Heart left ventricle (tissue), 16 donors: ENCODE results near the gene SPAG7. TPM values are rescaled to one million over a fixed set of nuclear protein-coding genes. Genes with fewer than 3 reads are reported as not detected.
A peak's percentile ranks its signal among the peaks of the same experiment; 100 is the strongest.

ENCODE experiments used
- ATAC-seq, 4 donors: fragments of 200-7000 bp; cut with Tn5 transposase; one replicate each; pipeline ENCODE4 v1.9.1; 2020 to 2022; ENCODE audit warnings: moderate library complexity in 4 of 4, mild to moderate bottlenecking in 3 of 4, moderate number of reproducible peaks in 1 of 4
- DNase-seq, 5 donors: peaks; one replicate each; pipeline ENCODE4 v3.0.0-alpha.2; 2020
- H3K27ac ChIP-seq, 12 donors: fragments of 200-600 bp; sonication (generic) in 4 of 12; one replicate each; pipeline versions ENCODE4 v1.5.0 to v1.8.0; 2016 to 2022; ENCODE audit warnings: mild to moderate bottlenecking in 2 of 12
- H3K27me3 ChIP-seq, 9 donors: fragments of 200-600 bp; sonication (generic) in 2 of 9; one replicate each; pipeline versions ENCODE4 v1.5.1 to v1.8.0; 2016 to 2022; ENCODE audit warnings: mild to moderate bottlenecking in 3 of 9
- H3K36me3 ChIP-seq, 9 donors: fragments of 200-600 bp; sonication (generic) in 2 of 9; one replicate each; pipeline versions ENCODE4 v1.5.0 to v1.8.0; 2018 to 2022; ENCODE audit warnings: mild to moderate bottlenecking in 2 of 9
- H3K4me1 ChIP-seq, 12 donors: fragments of 200-600 bp; sonication (generic) in 4 of 12; one replicate each; pipeline versions ENCODE4 v1.5.0 to v1.8.0; 2016 to 2022; ENCODE audit warnings: mild to moderate bottlenecking in 3 of 12
- H3K4me3 ChIP-seq, 12 donors: fragments of 200-600 bp; sonication (generic) in 4 of 12; one replicate each; pipeline versions ENCODE4 v1.5.0 to v1.8.0; 2017 to 2022; ENCODE audit warnings: mild to moderate bottlenecking in 9 of 12, moderate library complexity in 4 of 12
- H3K9me3 ChIP-seq, 12 donors: fragments of 200-600 bp; sonication (generic) in 4 of 12; one replicate each; pipeline versions ENCODE4 v1.5.0 to v1.8.0; 2016 to 2022; ENCODE audit warnings: mild to moderate bottlenecking in 1 of 12
- POLR2A ChIP-seq, 2 donors: fragments of 450-650 bp; IDR thresholded peaks; one replicate each; pipeline ENCODE4 v1.6.1; 2017; ENCODE audit warnings: antibody characterized with exemption in 2 of 2, mild to moderate bottlenecking in 2 of 2, moderate library complexity in 2 of 2
- WGBS, 4 donors: extraction: QIAGEN DNeasy Blood & Tissue Kit in 2 of 4; methylation state at CpG; one replicate each; pipeline versions ENCODE4 v1.1.5 to v1.1.7; 2013 to 2018; 5-methylcytosine and 5-hydroxymethylcytosine counted together
- intact Hi-C, 10 donors: fragments of 100-400 bp; cut with DNase I; formaldehyde crosslinking; loops; one replicate each; pipeline versions ENCODE4 v1.11.1 to v1.14.2; 2022
- polyA plus RNA-seq, 2 donors: library from polyadenylated mRNA; stranded (reverse); fragments of 200-250 nt; gene quantifications; one replicate each; pipeline ENCODE4 v1.2.3, GENCODE V29; 2013
- total RNA-seq, 9 donors: library from RNA; depleted of rRNA in 2 of 9; stranded (reverse); fragments of >200 nt in 2 of 9; fragmentation: NEBNext Ultra II Directional in 3 of 9; extraction: Animal tissue kit (Norgen Biotek cat#: 25700) in 3 of 9; gene quantifications; one replicate each; pipeline versions ENCODE4 v1.1.0 to v1.2.4, GENCODE V29; 2016 to 2023
- TF ChIP-seq, protein P1 (sequence below), 12 donors: fragments of 200-600 bp; sonication (generic) in 4 of 12; IDR thresholded peaks; one replicate each; pipeline versions ENCODE4 v1.5.0 to v1.8.0; 2018 to 2022; ENCODE audit warnings: antibody characterized with exemption in 12 of 12, mild to moderate bottlenecking in 5 of 12
- donor health status: ischemic (EF 13 %, LVEDD 7.1; RV severe dilation, severe dysfunction).
- donor health status: healthy with polysubstance abuse.
- donor health status: DM: no; HTN: yes; CAD: no.
- donor health status: DM: no; HTN: no; CAD: no.
- donor health status: ischemic (EF 25% LVEDD 6.9; RV normal size, moderate dysfunction).
- donor health status: ischemic (EF 25% LVEDD 5.7; RV mildly dilated, moderate dysfunction).
- donor health status: healthy.
- donor health status: DM: yes; HTN: yes; CAD: no.
- donor health status: ischemic (EF 35%, LVEDD 5.7; RV mildly dilated, moderate dysfunction).
- donor health status: nonischemic (EF 11% LVEDD 7.7; RV severe dilation, severe dysfunction).
- donor health status: DM: yes; HTN: yes; CAD: no.
- donor health status: PGD.
- donor health status: ischemic (EF 29% LVEDD 5.4; RV normal size, mild dysfunction).
- donor health status: nonischemic (EF 23%, LVEDD 6.1; RV moderate dilation, normal function).

The SPAG7 gene
- total and polyA plus RNA-seq, 11 donors, result 88.7 to 192 (median 125) TPM

DNA sequence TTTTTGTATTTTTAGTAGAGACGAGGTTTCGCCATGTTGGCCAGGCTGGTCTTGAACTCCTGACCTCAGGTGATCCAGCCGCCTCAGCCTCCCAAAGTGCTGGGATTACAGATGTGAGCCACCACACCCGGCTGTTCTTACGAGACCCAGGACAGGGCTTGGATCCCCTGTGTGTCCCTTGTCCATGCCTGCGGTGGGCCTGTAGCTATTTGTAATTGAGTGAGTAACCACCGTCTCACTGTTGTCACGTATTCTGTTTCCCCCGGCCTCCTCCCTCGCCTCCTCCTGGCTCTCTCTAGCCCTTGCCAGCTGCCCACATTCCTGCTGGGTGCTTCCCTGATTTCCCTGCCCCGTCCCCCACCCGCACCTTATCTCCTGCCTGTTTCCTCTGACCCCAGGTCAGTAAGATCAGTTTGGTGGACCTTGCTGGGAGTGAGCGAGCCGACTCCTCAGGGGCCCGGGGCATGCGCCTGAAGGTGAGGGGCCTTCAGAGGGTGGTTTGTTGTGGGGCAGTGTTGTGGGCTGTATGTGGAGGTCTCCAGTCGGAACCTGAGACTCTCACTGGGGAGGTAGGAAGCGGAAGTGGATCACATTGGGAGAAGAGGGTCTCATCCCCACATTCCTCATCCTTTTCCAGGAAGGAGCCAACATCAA is 35.7 kb upstream of the SPAG7 start:
- peak overlapping the region in 1 of 12 donors; percentile 0 for H3K27ac ChIP-seq
- no peaks in the 10 kb centered on the region for H3K9me3 ChIP-seq
- DNase-seq (peak in 1 of 5 donors; percentile 44), ATAC-seq (no peak)
- intact Hi-C loops, result no loop called here
- TF ChIP-seq, protein P1, sequence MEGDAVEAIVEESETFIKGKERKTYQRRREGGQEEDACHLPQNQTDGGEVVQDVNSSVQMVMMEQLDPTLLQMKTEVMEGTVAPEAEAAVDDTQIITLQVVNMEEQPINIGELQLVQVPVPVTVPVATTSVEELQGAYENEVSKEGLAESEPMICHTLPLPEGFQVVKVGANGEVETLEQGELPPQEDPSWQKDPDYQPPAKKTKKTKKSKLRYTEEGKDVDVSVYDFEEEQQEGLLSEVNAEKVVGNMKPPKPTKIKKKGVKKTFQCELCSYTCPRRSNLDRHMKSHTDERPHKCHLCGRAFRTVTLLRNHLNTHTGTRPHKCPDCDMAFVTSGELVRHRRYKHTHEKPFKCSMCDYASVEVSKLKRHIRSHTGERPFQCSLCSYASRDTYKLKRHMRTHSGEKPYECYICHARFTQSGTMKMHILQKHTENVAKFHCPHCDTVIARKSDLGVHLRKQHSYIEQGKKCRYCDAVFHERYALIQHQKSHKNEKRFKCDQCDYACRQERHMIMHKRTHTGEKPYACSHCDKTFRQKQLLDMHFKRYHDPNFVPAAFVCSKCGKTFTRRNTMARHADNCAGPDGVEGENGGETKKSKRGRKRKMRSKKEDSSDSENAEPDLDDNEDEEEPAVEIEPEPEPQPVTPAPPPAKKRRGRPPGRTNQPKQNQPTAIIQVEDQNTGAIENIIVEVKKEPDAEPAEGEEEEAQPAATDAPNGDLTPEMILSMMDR (IDR thresholded peaks at IDR 0.05), result no peak
- TF ChIP-seq POLR2A (IDR thresholded peaks at IDR 0.05), result no peak
- peaks cover 0 to 34% (median 24%) of the 10 kb centered on the region in 12 donors for H3K4me1 ChIP-seq
- no peaks in the 10 kb centered on the region for H3K27me3 ChIP-seq
- WGBS, 4 donors, result 80 to 87% (median 83%) methylated on average over 18 of the region's 18 CpGs
- H3K36me3 ChIP-seq, result peaks cover 8 to 77% (median 75%) of the 10 kb centered on the region in 9 donors
- H3K4me3 ChIP-seq, result no peak overlapping the region

DNA sequence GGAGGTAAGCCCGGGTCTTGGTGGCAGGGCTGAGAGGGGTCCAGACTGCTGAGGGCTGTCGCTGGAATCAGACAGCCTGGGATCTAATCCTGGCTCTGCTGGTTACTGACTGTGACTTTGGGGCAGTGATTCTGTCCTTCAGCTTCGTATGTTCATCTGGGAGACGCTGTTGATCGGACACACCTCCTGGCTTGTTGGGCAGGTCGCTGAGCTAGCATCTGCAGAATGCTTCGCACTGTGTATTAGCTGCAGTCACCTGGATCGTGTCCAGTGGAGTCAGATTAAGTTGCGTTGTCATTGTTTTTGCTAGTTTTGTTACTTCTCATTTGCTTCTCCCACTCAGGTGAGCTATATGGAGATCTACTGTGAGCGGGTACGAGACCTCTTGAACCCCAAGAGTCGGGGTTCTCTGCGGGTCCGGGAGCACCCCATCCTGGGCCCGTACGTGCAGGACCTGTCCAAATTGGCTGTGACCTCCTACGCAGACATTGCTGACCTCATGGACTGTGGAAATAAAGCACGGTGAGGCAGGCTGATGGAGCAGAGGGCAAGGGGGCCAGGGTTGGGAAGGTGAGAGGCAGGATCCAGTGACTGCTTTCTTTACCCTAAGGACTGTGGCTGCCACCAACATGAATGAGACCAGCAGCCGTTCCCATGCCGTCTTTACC is 34.6 kb upstream of the SPAG7 start:
- H3K9me3 ChIP-seq, result no peaks in the 10 kb centered on the region
- 75 to 91% (median 86%) methylated on average over 19 to 20 of the region's 20 CpGs for WGBS, 4 donors
- peak overlapping the region in 1 of 12 donors; percentile 17 for H3K27ac ChIP-seq
- peaks cover 0 to 35% (median 25%) of the 10 kb centered on the region in 12 donors for H3K4me1 ChIP-seq
- no peak overlapping the region for H3K4me3 ChIP-seq
- H3K36me3 ChIP-seq, result peaks cover 6 to 66% (median 64%) of the 10 kb centered on the region in 9 donors
- ATAC-seq, result no peak
- peak in 1 of 5 donors; percentile 41 for DNase-seq
- TF ChIP-seq POLR2A (IDR thresholded peaks at IDR 0.05), result no peak
- TF ChIP-seq, protein P1 (IDR thresholded peaks at IDR 0.05), result no peak
- no peaks in the 10 kb centered on the region for H3K27me3 ChIP-seq
- intact Hi-C loops, result no loop called here

DNA sequence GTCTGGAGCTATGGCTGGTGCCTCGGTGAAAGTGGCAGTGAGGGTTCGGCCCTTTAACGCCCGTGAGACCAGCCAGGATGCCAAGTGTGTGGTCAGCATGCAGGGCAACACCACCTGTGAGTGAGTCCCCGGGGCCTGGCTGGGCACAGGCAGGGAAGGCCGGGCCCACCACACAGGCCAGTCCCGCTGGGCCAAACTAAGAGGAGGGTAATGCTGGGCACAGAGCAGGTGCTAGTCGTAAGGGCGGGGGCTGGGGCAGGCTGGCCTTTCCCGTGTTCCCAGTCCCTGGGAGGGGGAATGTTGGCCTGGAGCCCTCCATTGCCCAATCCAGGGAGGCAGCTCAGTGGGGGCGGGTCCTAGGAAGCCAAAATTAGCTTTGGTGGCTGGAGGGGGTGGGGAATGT is 32.6 kb upstream of the SPAG7 start:
- WGBS, 4 donors, result 31 to 55% (median 49%) methylated on average over 9 to 11 of the region's 11 CpGs

More for the DNA sequence above, 32.6 kb upstream of the SPAG7 start:
- peaks cover under 1 to 46% (median 44%) of the 10 kb centered on the region in 9 donors for H3K36me3 ChIP-seq
- intact Hi-C loops, result no loop called here
- DNase-seq (peak; percentile 87 to 96 (median 90)), ATAC-seq (peak; percentile 75 to 82 (median 78))
- peak overlapping the region; percentile 21 to 100 (median 90) for H3K4me3 ChIP-seq
- TF ChIP-seq, protein P1 (IDR thresholded peaks at IDR 0.05), result no peak
- TF ChIP-seq POLR2A (IDR thresholded peaks at IDR 0.05), result peak in 1 of 2 donors; percentile 56
- no peaks in the 10 kb centered on the region for H3K9me3 ChIP-seq
- peaks cover 0 to 41% (median 31%) of the 10 kb centered on the region in 12 donors for H3K4me1 ChIP-seq
- no peaks in the 10 kb centered on the region for H3K27me3 ChIP-seq
- peak overlapping the region; percentile 92 to 99 (median 95) for H3K27ac ChIP-seq
